ENCODE measurements around the gene JCAD. TPM values are rescaled to one million over a fixed set of nuclear protein-coding genes. Genes with fewer than 3 reads are reported as not detected.
A peak's percentile ranks its signal among the peaks of the same experiment; 100 is the strongest.

Gene JCAD
- total RNA-seq, 2 donors from 2014 or later, result 40.8 to 52.2 TPM

GRCh38 chr10:30029872-30030256 is 29.5 kb downstream of the JCAD start:
- WGBS, 2 experiments (ENCODE audit: insufficient coverage in 1 of 2, insufficient read length in 1 of 2), result 92 to 93% methylated on average over 6 to 7 of the region's 7 CpGs
- H3K9me3 Mint-ChIP-seq, result no peaks in the 10 kb centered on the region
- peaks cover 28% of the 10 kb centered on the region for H3K4me1 Mint-ChIP-seq
- Histone ChIP-seq H3K9ac (ENCODE audit: extremely low read depth, low read length, poor library complexity, severe bottlenecking) (no peak overlapping the region), H3K27ac (ENCODE audit: low read depth, low read length) (no peak overlapping the region), H3K4me1 (ENCODE audit: control insufficient read depth, insufficient read depth, low read length) (peaks cover 18% of the 10 kb centered on the region), H3K9me3 (ENCODE audit: control insufficient read depth, low read length) (no peaks in the 10 kb centered on the region), H3K27me3 (ENCODE audit: control insufficient read depth, insufficient read depth, low read length, poor library complexity, severe bottlenecking) (no peaks in the 10 kb centered on the region), H3K36me3 (ENCODE audit: control insufficient read depth, insufficient read depth, low read length) (peaks cover 74% of the 10 kb centered on the region), H3K4me3 (ENCODE audit: low read length) (no peak overlapping the region)
- TF ChIP-seq CTCF (conservative IDR thresholded peaks at IDR 0.05), result no peak
- no peak overlapping the region for H3K27ac Mint-ChIP-seq
- peaks cover 73% of the 10 kb centered on the region for H3K36me3 Mint-ChIP-seq (ENCODE audit: low read depth)
- H3K27me3 Mint-ChIP-seq (ENCODE audit: insufficient read depth), result no peaks in the 10 kb centered on the region
- no peak for DNase-seq
- H3K4me3 Mint-ChIP-seq, result no peak overlapping the region

GRCh38 chr10:30029164-30029871 is 30.1 kb downstream of the JCAD start:
- no peak overlapping the region for H3K4me3 ChIP-seq (ENCODE audit: low read length)
- peak overlapping the region; percentile 76 for H3K27ac ChIP-seq (ENCODE audit: low read depth, low read length)
- Mint-ChIP-seq H3K4me1 (peaks cover 25% of the 10 kb centered on the region), H3K27me3 (ENCODE audit: insufficient read depth) (no peaks in the 10 kb centered on the region), H3K36me3 (ENCODE audit: low read depth) (peaks cover 71% of the 10 kb centered on the region), H3K27ac (no peak overlapping the region), H3K4me3 (no peak overlapping the region), H3K9me3 (no peaks in the 10 kb centered on the region)
- no peak for DNase-seq
- H3K9ac ChIP-seq (ENCODE audit: extremely low read depth, low read length, poor library complexity, severe bottlenecking), result no peak overlapping the region
- no peak for TF ChIP-seq CTCF (conservative IDR thresholded peaks at IDR 0.05)
- no peaks in the 10 kb centered on the region for H3K9me3 ChIP-seq (ENCODE audit: control insufficient read depth, low read length)
- 88 to 94% methylated on average over 12 to 19 of the region's 19 CpGs for WGBS, 2 experiments (ENCODE audit: insufficient coverage in 1 of 2, insufficient read length in 1 of 2)
- H3K27me3 ChIP-seq (ENCODE audit: control insufficient read depth, insufficient read depth, low read length, poor library complexity, severe bottlenecking), result no peaks in the 10 kb centered on the region
- H3K4me1 ChIP-seq (ENCODE audit: control insufficient read depth, insufficient read depth, low read length), result peaks cover 18% of the 10 kb centered on the region
- peaks cover 74% of the 10 kb centered on the region for H3K36me3 ChIP-seq (ENCODE audit: control insufficient read depth, insufficient read depth, low read length)

- H3K36me3 ChIP-seq (ENCODE audit: control insufficient read depth, insufficient read depth, low read length), result peaks cover 78% of the 10 kb centered on the region
- 85 to 91% methylated on average over 11 to 12 of the region's 12 CpGs for WGBS, 2 experiments (ENCODE audit: insufficient coverage in 1 of 2, insufficient read length in 1 of 2)
- no peaks in the 10 kb centered on the region for H3K27me3 Mint-ChIP-seq (ENCODE audit: insufficient read depth)
- no peak for TF ChIP-seq CTCF (conservative IDR thresholded peaks at IDR 0.05)
- H3K36me3 Mint-ChIP-seq (ENCODE audit: low read depth), result peaks cover 77% of the 10 kb centered on the region
- H3K9ac ChIP-seq (ENCODE audit: extremely low read depth, low read length, poor library complexity, severe bottlenecking), result no peak overlapping the region
- H3K4me1 Mint-ChIP-seq, result peaks cover 25% of the 10 kb centered on the region
- H3K27ac Mint-ChIP-seq, result peak overlapping the region; percentile 29
- H3K4me3 Mint-ChIP-seq, result no peak overlapping the region
- peak overlapping the region; percentile 76 for H3K27ac ChIP-seq (ENCODE audit: low read depth, low read length)
- no peak for DNase-seq
- no peaks in the 10 kb centered on the region for H3K9me3 ChIP-seq (ENCODE audit: control insufficient read depth, low read length)
- H3K4me3 ChIP-seq (ENCODE audit: low read length), result no peak overlapping the region
- no peaks in the 10 kb centered on the region for H3K27me3 ChIP-seq (ENCODE audit: control insufficient read depth, insufficient read depth, low read length, poor library complexity, severe bottlenecking)
- H3K9me3 Mint-ChIP-seq, result no peaks in the 10 kb centered on the region
- H3K4me1 ChIP-seq (ENCODE audit: control insufficient read depth, insufficient read depth, low read length), result peaks cover 18% of the 10 kb centered on the region
Measured at GRCh38 chr10:30028738-30029030, 30.7 kb downstream of the JCAD start.
